Thoracic aorta (tissue), 2 donors: ENCODE measurements around the gene GPD1L. TPM values are rescaled to one million over a fixed set of nuclear protein-coding genes. Genes with fewer than 3 reads are reported as not detected.

Source experiments
- ATAC-seq: fragments of 150-250 bp; one replicate; pipeline ENCODE4 v1.8.0; 2017; ENCODE audit warnings: low read depth; ENCODE audit not compliant: insufficient number of reproducible peaks, low FRiP score
- DNase-seq: peaks from one replicate; pipeline ENCODE4 v3.0.0-alpha.2; 2020; ENCODE audit warnings: low spot score
- H3K27ac ChIP-seq, 2 donors: fragments of 200-600 bp; sonication (generic); 1 replicate in 1 of 2; 2 replicates in 1 of 2; pipeline ENCODE4 v1.5.1; 2016; ENCODE audit warnings: mild to moderate bottlenecking in 2 of 2, moderate library complexity in 2 of 2
- H3K27me3 ChIP-seq: fragments of 200-600 bp; sonication (generic); replicated peaks from 2 replicates; pipeline ENCODE4 v1.6.0; 2016; ENCODE audit warnings: mild to moderate bottlenecking; ENCODE audit not compliant: insufficient read depth
- H3K36me3 ChIP-seq: fragments of 200-600 bp; sonication (generic); one replicate; pipeline ENCODE4 v1.5.1; 2016
- H3K4me1 ChIP-seq, 2 donors: fragments of 200-600 bp; sonication (generic); 1 replicate in 1 of 2; 2 replicates in 1 of 2; pipeline versions ENCODE4 v1.5.1 to v1.6.0; 2016; ENCODE audit warnings: low read depth in 2 of 2, mild to moderate bottlenecking in 1 of 2; ENCODE audit not compliant: control insufficient read depth in 1 of 2
- H3K4me3 ChIP-seq: fragments of 200-600 bp; sonication (generic); 2 replicates; pipeline ENCODE4 v1.5.1; 2016; ENCODE audit warnings: mild to moderate bottlenecking
- H3K9me3 ChIP-seq: fragments of 200-600 bp; sonication (generic); 2 replicates; pipeline ENCODE4 v1.5.1; 2016
- CTCF ChIP-seq: fragments of 200-600 bp; sonication (generic); IDR thresholded peaks from one replicate; pipeline ENCODE4 v1.5.1; 2019; ENCODE audit warnings: antibody characterized with exemption
- total RNA-seq, 2 donors: library from RNA; depleted of rRNA; stranded (reverse); fragments of >200 nt; gene quantifications; one replicate each; pipeline versions ENCODE4 v1.1.0 to v1.2.3, GENCODE V29; 2016

The GPD1L gene
- total RNA-seq, 2 donors from 2014 or later: 32.8 to 49.1 TPM

GRCh38 chr3:32097768-32098167, 8.7 kb upstream of the GPD1L start:
- Histone ChIP-seq H3K27ac (no peak overlapping the region), H3K27me3 (no peaks in the 10 kb centered on the region)
- no peak for TF ChIP-seq CTCF

GRCh38 chr3:32098528-32098927, 7.9 kb upstream of the GPD1L start:
- ATAC-seq (no peak), DNase-seq (no peak)
- no peaks in the 10 kb centered on the region for H3K36me3 ChIP-seq
- no peak overlapping the region for H3K4me3 ChIP-seq
- TF ChIP-seq CTCF: no peak
- H3K9me3 ChIP-seq: peaks cover 4% of the 10 kb centered on the region
- H3K27me3 ChIP-seq: no peaks in the 10 kb centered on the region
- H3K4me1 ChIP-seq: no peaks in the 10 kb centered on the region
- H3K27ac ChIP-seq: no peak overlapping the region

More at GRCh38 chr3:32097768-32098167, 8.7 kb upstream of the GPD1L start:
- Histone ChIP-seq H3K4me1 (no peaks in the 10 kb centered on the region), H3K36me3 (no peaks in the 10 kb centered on the region), H3K9me3 (peaks cover 4% of the 10 kb centered on the region), H3K4me3 (no peak overlapping the region)
- ATAC-seq (no peak), DNase-seq (no peak)

- TF ChIP-seq CTCF: no peak
- DNase-seq: no peak
- H3K4me1 ChIP-seq: no peaks in the 10 kb centered on the region
- H3K9me3 ChIP-seq: peaks cover 4% of the 10 kb centered on the region
- no peaks in the 10 kb centered on the region for H3K27me3 ChIP-seq
- no peaks in the 10 kb centered on the region for H3K36me3 ChIP-seq
- H3K4me3 ChIP-seq: no peak overlapping the region
- no peak for ATAC-seq
- no peak overlapping the region for H3K27ac ChIP-seq
Measured at GRCh38 chr3:32100465-32100864, 6.0 kb upstream of the GPD1L start.

GRCh38 chr3:32102289-32102688, 4.1 kb upstream of the GPD1L start:
- no peak for TF ChIP-seq CTCF
- ATAC-seq (no peak), DNase-seq (no peak)
- Histone ChIP-seq H3K27ac (no peak overlapping the region), H3K36me3 (no peaks in the 10 kb centered on the region), H3K9me3 (peaks cover 4% of the 10 kb centered on the region), H3K27me3 (no peaks in the 10 kb centered on the region), H3K4me3 (no peak overlapping the region), H3K4me1 (peaks cover 5 to 8% of the 10 kb centered on the region in 2 donors)

GRCh38 chr3:32104492-32104891, 1.9 kb upstream of the GPD1L start:
- no peak for TF ChIP-seq CTCF
- no peak for DNase-seq
- H3K27me3 ChIP-seq: no peaks in the 10 kb centered on the region
- no peak overlapping the region for H3K4me3 ChIP-seq
- H3K9me3 ChIP-seq: peaks cover 4% of the 10 kb centered on the region
- H3K4me1 ChIP-seq: peaks cover 15 to 28% of the 10 kb centered on the region in 2 donors
- no peaks in the 10 kb centered on the region for H3K36me3 ChIP-seq
- no peak overlapping the region for H3K27ac ChIP-seq
- no peak for ATAC-seq
